Psoas muscle (tissue), 8 donors: Measurements from ENCODE around the gene INSL6. TPM values are rescaled to one million over a fixed set of nuclear protein-coding genes. Genes with fewer than 3 reads are reported as not detected.

Experiments
- ATAC-seq, 4 donors: fragments of 200-7000 bp; cut with Tn5 transposase; one replicate each; pipeline ENCODE4 v1.9.1; 2020; ENCODE audit warnings: moderate library complexity in 3 of 4, mild to moderate bottlenecking in 2 of 4
- DNase-seq, 2 donors: peaks; one replicate each; pipeline ENCODE4 v3.0.0-alpha.2; 2020
- H3K27ac ChIP-seq: fragments of 200-600 bp; one replicate; pipeline ENCODE4 v1.8.0; 2022
- H3K27me3 ChIP-seq, 3 donors: fragments of 200-600 bp in 1 of 3; one replicate each; pipeline versions ENCODE4 v1.6.1 to v1.8.0; 2013 to 2022; ENCODE audit warnings: low read length in 2 of 3, mild to moderate bottlenecking in 2 of 3, moderate library complexity in 1 of 3; ENCODE audit not compliant: insufficient read depth in 3 of 3
- H3K36me3 ChIP-seq, 2 donors: fragments of 200-600 bp in 1 of 2; one replicate each; pipeline versions ENCODE4 v1.6.1 to v1.8.0; 2013 to 2022; ENCODE audit warnings: low read depth in 1 of 2, mild to moderate bottlenecking in 1 of 2, moderate library complexity in 1 of 2; ENCODE audit not compliant: insufficient read depth in 1 of 2
- H3K4me1 ChIP-seq: fragments of 200-600 bp; one replicate; pipeline ENCODE4 v1.8.0; 2022
- H3K4me3 ChIP-seq: fragments of 200-600 bp; one replicate; pipeline ENCODE4 v1.8.0; 2022; ENCODE audit warnings: mild to moderate bottlenecking
- H3K9me3 ChIP-seq: fragments of 200-600 bp; one replicate; pipeline ENCODE4 v1.8.0; 2022
- WGBS, 3 donors: extraction: QIAGEN DNeasy Blood & Tissue Kit; methylation state at CpG; one replicate each; pipeline versions ENCODE4 v1.1.6 to v1.1.7; 2013; 5-methylcytosine and 5-hydroxymethylcytosine counted together
- intact Hi-C, 2 donors: fragments of 100-400 bp; cut with DNase I; formaldehyde crosslinking; loops; one replicate each; pipeline versions ENCODE4 v1.11.0 to v1.14.2; 2022
- long read RNA-seq, 2 donors: library from polyadenylated mRNA; unstranded; transcript quantifications; one replicate each; pipeline ENCODE4 v2.0.0, GENCODE V29; 2021
- polyA plus RNA-seq, 3 donors: library from polyadenylated mRNA; stranded (reverse); fragments of 200-250 nt; gene quantifications; one replicate each; pipeline ENCODE4 v1.2.3, GENCODE V29; 2013
- total RNA-seq, 4 donors: library from RNA; stranded (reverse); fragmentation: NEBNext Ultra II Directional in 2 of 4; extraction: Animal tissue kit (Norgen Biotek cat#: 25700) in 2 of 4; gene quantifications; one replicate each; pipeline versions ENCODE4 v1.2.1 to v1.2.4, GENCODE V29; 2021 to 2023
- TF ChIP-seq, protein P1 (sequence below): fragments of 200-600 bp; IDR thresholded peaks from one replicate; pipeline ENCODE4 v1.8.0; 2022; ENCODE audit warnings: antibody characterized with exemption
- donor health status: healthy with polysubstance abuse.
- donor health status: DM: no; HTN: no; CAD: no; lungs with moderate emphysema.
- donor health status: Bipolar disorder and iron deficiency.
- donor health status: healthy.
- donor health status: DM: yes; HTN: yes; CAD: no.
- donor health status: DM: no; HTN: no; CAD: no.
- donor health status: DM: no; HTN: no; CAD: no.
- donor health status: DM: yes; HTN: yes; CAD: no.

INSL6 gene, protein sequence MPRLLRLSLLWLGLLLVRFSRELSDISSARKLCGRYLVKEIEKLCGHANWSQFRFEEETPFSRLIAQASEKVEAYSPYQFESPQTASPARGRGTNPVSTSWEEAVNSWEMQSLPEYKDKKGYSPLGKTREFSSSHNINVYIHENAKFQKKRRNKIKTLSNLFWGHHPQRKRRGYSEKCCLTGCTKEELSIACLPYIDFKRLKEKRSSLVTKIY
- total RNA-seq (not detected), polyA plus RNA-seq (not detected)
- long read RNA-seq, donor 1: 0 reads
- long read RNA-seq, donor 2, partial matches to known transcripts: 0 of 1 reads
- long read RNA-seq, donor 2, other reads (novel, unspliced or antisense): 1 of 1 reads

DNA sequence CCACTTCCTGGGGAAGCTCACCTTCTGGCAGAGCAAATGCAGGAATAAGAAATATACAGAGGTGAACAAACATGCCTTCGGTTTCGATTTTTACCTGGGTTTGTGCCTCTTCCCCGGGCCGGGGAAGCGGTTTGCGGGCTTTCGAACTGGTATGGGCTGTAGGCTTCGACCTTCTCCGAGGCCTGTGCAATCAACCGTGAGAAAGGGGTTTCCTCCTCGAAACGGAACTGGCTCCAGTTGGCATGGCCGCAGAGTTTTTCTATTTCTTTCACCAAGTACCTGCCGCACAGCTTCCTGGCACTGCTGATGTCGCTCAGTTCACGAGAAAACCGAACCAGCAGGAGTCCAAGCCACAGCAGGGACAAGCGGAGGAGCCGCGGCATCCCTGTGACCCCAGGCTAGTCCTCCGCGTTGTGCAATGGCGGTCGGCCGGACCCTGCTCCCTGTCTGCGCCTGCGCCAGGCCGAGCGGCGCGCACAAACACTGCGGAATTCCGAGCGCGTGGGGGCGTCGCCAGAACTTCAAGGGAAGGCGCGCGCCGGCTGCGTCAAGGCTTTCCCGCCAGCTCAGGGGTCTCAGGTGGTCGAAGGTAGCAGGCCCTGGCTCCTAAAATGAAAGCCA is at the start of gene INSL6:
Gene INSL6 (minus strand): TSS at position 420 of the 621 bp plus-strand sequence. CDS start 37 bp downstream, at position 383.
- no peaks in the 10 kb centered on the region for H3K36me3 ChIP-seq
- intact Hi-C loops: loop anchor here (5.0 kb wide), 3 partner anchors 402 to 417 kb away; no protein-coding TSS in a partner anchor
- ATAC-seq (no peak), DNase-seq (no peak)
- no peak within 1 kb of the TSS for H3K27ac ChIP-seq
- peaks cover 0 to 3% (median 0%) of the 10 kb centered on the region in 3 donors for H3K27me3 ChIP-seq
- no peak within 1 kb of the TSS for H3K4me3 ChIP-seq
- TF ChIP-seq, protein P1, sequence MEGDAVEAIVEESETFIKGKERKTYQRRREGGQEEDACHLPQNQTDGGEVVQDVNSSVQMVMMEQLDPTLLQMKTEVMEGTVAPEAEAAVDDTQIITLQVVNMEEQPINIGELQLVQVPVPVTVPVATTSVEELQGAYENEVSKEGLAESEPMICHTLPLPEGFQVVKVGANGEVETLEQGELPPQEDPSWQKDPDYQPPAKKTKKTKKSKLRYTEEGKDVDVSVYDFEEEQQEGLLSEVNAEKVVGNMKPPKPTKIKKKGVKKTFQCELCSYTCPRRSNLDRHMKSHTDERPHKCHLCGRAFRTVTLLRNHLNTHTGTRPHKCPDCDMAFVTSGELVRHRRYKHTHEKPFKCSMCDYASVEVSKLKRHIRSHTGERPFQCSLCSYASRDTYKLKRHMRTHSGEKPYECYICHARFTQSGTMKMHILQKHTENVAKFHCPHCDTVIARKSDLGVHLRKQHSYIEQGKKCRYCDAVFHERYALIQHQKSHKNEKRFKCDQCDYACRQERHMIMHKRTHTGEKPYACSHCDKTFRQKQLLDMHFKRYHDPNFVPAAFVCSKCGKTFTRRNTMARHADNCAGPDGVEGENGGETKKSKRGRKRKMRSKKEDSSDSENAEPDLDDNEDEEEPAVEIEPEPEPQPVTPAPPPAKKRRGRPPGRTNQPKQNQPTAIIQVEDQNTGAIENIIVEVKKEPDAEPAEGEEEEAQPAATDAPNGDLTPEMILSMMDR: no peak
- 89 to 93% (median 93%) methylated on average over 44 of the region's 44 CpGs for WGBS, 3 donors
- no peaks in the 10 kb centered on the region for H3K9me3 ChIP-seq
- no peaks in the 10 kb centered on the region for H3K4me1 ChIP-seq

DNA sequence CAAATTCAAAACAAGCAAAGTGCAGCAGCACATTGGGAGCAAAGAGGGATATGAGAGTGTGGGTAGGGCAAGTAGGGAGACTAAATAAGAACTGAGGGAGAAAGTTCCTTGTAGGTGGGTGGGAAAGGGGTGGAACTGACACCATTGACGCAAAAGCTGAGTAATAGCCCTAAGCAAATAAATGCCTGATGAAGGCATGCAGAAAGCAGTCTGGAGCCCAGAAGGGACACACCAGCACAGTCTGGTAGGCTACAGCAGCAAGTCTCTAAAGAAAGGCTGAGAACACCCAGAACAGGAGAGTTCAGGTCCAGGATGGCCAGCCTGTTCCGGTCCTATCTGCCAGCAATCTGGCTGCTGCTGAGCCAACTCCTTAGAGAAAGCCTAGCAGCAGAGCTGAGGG is 45.8 kb upstream of the INSL6 start, which contains the start of gene INSL4:
Gene INSL4 (plus strand): TSS at position 208 of the 400 bp plus-strand sequence. CDS start 105 bp downstream, at position 313.
- ATAC-seq (no peak), DNase-seq (no peak)
- peaks cover 0 to 2% (median 0%) of the 10 kb centered on the region in 3 donors for H3K27me3 ChIP-seq
- intact Hi-C loops: loop anchor here in 1 of 2 donors (5.0 kb wide), 1 partner anchor 34 kb away; no protein-coding TSS in a partner anchor
- H3K36me3 ChIP-seq: no peaks in the 10 kb centered on the region
- WGBS, 3 donors: 82 to 96% (median 87%) methylated on average over 2 of the region's 2 CpGs
- no peak within 1 kb of the TSS for H3K27ac ChIP-seq
- no peak within 1 kb of the TSS for H3K4me3 ChIP-seq
- TF ChIP-seq, protein P1: no peak
- no peaks in the 10 kb centered on the region for H3K4me1 ChIP-seq
- no peaks in the 10 kb centered on the region for H3K9me3 ChIP-seq

DNA sequence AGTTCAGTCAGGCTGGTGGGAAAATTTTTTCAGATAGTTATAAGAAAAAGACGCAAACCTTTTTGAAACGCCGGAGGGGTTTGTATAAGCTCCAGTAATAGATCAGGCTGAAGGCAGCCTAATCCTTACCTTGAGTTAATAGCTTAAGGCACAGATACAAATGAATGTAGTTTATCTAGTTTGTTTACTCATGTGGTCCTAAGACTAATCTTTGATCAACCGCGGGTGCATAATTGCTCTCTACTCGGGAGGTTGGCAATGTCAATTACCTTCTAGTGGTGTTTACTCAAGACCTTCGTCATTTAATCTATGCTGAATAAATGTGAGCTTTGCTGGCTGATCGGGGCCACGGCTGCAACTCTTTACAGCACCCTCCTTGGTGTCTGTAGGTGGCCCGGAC is 45.1 kb upstream of the INSL6 start:
- Histone ChIP-seq H3K27me3 (peaks cover 0 to 2% (median 0%) of the 10 kb centered on the region in 3 donors), H3K9me3 (no peaks in the 10 kb centered on the region), H3K36me3 (no peaks in the 10 kb centered on the region), H3K27ac (no peak overlapping the region), H3K4me3 (no peak overlapping the region), H3K4me1 (no peaks in the 10 kb centered on the region)
- TF ChIP-seq, protein P1: no peak
- 88 to 93% (median 92%) methylated on average over 10 of the region's 10 CpGs for WGBS, 3 donors
- DNase-seq (no peak), ATAC-seq (no peak)
- intact Hi-C loops: loop anchor here in 1 of 2 donors (5.0 kb wide), 1 partner anchor 33 kb away; no protein-coding TSS in a partner anchor

DNA sequence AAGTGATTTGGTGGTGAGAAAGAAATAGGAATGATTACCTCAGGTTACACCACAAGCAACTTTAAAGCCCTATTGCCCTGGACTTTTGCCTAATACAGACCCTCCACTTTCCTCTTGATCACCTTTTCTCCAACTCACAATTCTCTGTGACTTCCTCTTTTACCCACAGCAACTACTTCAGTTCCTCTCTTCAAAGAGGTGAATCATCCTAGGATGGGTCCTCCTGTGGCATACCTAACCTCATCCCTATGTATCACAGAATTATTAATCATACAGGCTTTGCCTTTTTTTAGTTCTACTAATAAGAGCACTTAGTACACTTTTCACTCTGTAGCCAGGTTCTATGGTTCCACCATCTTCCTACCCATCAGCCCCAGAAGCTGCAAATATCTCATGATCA is 19.6 kb upstream of the INSL6 start:
- ATAC-seq: no peak
- TF ChIP-seq, protein P1: no peak

More for the DNA sequence above, 19.6 kb upstream of the INSL6 start:
- DNase-seq: no peak
- H3K4me1 ChIP-seq: no peaks in the 10 kb centered on the region
- intact Hi-C loops: no loop called here
- H3K9me3 ChIP-seq: no peaks in the 10 kb centered on the region
- no peaks in the 10 kb centered on the region for H3K27me3 ChIP-seq
- no peak overlapping the region for H3K4me3 ChIP-seq
- no peaks in the 10 kb centered on the region for H3K36me3 ChIP-seq
- H3K27ac ChIP-seq: no peak overlapping the region
